NOMO-1 treated with dmso at 0.1 percent for 144 hours (cell line): ENCODE measurements around the gene ZNF302.
"Not testable (repeated sequence)": the region's sequence is repeated elsewhere in the genome, so short reads cannot be mapped to it uniquely, and the experiment has no call there.

ENCODE experiments used
- DNase-seq: peaks from one replicate; lab custom pipeline; 2025; ENCODE audit not compliant: unreplicated experiment; lab: John Stamatoyannopoulos, UW

ZNF302 gene

DNA sequence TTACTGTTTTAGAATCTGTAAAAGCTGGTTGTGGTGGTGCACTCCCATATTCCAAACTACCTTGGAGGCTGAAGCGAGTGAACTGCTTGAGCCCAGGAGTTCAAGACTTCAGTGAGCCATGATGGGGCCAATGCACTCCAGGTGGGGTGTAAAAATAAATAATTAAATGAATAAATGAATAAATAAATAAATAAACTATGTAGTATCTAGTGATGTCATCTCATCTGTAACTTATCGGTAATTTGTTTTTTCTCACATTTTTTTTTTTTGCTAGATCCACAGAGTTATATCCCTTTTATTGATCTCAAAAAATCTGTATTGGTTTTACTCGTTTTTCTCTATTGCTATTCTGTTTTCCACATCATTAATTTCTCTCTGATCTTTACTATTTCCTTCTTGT lies 5.5 kb upstream of the ZNF302 start:
- no peak for DNase-seq

- no peak for DNase-seq
These were observed 3.9 kb upstream of the ZNF302 start for GRCh38 chr19:34673590-34673989.

GRCh38 chr19:34675250-34675649 lies 2.2 kb upstream of the ZNF302 start:
- DNase-seq = no peak

DNA sequence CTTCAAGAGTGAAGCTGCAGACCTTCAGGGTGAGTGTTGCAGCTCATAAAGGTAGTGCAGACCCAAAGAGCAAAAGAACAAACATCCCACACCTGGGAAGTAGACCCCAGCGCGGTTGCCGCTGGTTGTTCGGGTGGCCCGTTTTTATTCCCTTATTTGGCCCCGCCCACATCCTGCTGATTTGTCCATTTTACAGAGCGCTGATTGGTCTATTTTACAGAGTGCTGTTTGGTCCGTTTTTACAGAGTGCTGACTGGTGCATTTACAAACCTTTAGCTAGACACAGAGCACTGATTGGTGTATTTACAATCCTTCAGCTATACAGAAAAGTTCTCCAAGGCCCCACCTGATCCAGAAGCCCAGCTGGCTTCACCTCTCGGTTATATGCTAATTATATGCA lies 1.6 kb upstream of the ZNF302 start:
- no peak for DNase-seq

GRCh38 chr19:34676697-34677385 lies 637 bp upstream of the ZNF302 start, which contains the start of gene SCGB2B2:
Gene SCGB2B2 (minus strand): TSS chr19:34677159. CDS start chr19:34594563, 82,596 bp downstream.
- peak; percentile 90 for DNase-seq

DNA sequence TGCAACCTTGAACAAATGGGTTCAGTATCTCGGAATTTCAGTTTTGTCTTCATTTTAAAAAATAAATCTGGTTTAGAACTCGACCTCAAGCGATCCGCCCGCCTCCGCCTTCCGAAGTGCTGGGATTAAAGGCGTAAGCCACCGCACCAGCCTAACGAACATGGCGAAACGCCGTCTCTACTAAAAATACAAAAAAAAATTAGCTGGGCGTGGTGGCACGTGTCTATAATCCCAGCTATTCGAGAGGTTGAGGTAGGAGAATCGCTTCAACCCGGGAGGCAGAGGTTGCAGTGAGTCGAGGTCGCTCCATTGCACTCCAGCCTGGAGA lies 571 bp downstream of the ZNF302 start:
- no peak for DNase-seq

- DNase-seq = no peak
These were observed 943 bp downstream of the ZNF302 start for GRCh38 chr19:34678421-34678820.

DNA sequence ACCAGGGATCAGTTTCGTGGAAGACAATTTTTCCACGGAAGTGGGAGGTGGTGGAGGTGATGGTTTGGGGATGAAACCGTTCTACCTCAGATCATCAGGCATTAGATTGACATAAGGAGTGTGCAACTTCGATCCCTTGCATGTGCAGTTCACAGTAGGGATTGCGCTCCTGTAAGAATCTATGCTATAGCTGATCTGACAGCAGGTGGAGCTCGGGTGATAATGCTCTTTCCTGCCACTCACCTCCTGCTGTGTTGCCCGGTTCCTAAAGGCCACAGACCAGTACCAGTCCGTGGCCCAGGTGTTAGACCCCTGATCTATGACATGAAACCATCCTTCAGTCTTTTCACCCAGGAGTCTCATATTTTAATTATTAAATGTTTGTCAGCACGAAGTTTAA lies 4.0 kb downstream of the ZNF302 start:
- no peak for DNase-seq

GRCh38 chr19:34685266-34685665 lies 7.8 kb downstream of the ZNF302 start:
- DNase-seq = not testable (repeated sequence)

DNA sequence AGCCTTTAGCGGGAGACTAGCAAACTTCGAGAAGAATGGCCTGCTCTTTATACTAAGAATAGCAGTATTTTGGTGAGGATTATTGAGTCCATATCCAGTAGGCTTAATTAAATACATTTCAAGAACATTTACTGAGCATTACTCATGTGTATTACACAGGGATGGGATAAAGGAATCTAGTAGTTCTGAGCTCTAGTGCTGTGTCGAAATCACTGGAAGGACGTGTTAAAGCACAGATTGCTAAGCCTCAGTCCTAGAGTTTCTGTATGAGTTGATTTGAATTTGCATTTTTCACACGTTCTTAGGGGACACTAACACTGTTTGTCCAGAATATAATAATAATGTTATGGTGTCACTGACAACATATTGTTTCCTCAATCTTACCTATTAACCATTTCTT lies 9.0 kb downstream of the ZNF302 start:
- no peak for DNase-seq

DNA sequence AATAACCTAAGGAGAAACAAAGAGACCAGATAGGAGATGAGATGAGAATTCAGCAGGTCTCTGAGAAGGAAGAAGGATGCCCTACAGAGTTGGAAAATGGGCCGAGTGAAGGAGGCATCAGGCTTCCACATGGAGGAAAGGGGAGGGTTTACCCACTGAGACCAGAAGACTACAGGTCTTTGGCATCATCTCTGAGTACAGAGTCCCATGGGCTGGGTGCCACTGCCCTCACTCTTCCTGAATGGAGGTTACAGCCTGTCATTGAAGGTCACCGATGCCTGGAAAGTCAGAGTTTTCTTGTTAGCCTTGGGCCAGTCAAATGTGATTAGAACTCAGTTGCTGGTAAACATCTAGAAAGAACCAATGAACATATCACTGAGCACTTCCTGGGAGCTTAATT lies 9.9 kb downstream of the ZNF302 start:
- no peak for DNase-seq

DNA sequence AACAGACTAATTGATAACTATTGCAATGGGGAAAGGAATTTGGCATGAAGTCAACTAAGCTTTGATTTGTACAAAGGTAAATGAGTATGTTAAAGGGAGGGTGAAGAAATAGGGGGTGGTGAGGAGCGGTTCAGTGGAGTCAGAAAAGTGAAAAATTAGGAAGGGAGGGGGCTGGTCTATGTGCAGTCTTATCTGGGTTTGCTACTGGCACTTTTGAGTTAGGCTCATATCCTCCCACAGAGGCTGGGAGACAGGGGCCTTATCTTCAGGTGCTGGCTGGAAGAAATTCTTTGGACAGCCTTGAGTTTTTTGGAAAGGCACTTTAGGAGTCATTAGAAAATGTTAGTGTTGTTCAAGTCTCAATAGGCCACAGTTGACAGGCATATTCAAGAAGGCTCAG lies 11.1 kb downstream of the ZNF302 start:
- no peak for DNase-seq

DNA sequence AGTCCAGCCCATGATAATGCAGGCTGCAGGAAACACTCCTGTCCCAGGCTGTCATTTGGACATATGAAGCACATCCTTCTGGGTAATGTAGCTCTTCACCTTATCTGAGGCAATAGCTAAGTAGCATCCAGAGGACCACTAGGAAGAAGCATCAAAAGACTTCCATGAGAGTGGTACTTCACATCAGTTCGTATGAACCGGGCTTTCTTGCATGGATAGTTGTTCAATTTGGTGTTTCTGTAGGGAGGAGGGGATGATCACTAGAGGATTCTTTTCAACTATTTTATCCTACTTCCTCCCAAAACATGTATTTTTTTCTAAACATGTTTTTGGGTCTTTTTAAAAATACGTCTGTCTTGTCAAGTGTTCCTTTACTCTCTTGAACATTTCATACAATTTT lies 12.9 kb downstream of the ZNF302 start:
- DNase-seq = no peak

- DNase-seq = no peak
These were observed 15.1 kb downstream of the ZNF302 start for GRCh38 chr19:34692549-34692948.

- no peak for DNase-seq
These were observed 30.2 kb downstream of the ZNF302 start for GRCh38 chr19:34707661-34708060.

DNA sequence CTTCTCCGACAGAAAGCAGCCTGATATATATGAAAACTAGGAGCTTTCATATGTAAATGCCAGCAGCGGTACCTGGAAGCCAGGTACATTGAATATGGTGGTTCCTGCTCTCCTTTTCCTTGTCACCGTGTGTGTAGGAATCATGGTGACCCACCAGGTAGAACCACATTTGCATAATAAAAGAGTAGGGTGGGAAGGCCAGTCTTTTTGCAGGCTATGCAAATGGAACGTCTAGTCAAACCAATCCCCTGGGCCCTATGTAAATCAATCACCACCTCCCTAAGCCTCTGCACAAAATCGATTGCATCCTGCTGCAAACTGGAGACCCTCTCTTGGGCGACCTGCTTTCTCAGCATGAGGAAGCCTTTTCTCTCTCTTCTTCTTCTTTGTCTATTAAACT lies 34.4 kb downstream of the ZNF302 start:
- DNase-seq = no peak

DNA sequence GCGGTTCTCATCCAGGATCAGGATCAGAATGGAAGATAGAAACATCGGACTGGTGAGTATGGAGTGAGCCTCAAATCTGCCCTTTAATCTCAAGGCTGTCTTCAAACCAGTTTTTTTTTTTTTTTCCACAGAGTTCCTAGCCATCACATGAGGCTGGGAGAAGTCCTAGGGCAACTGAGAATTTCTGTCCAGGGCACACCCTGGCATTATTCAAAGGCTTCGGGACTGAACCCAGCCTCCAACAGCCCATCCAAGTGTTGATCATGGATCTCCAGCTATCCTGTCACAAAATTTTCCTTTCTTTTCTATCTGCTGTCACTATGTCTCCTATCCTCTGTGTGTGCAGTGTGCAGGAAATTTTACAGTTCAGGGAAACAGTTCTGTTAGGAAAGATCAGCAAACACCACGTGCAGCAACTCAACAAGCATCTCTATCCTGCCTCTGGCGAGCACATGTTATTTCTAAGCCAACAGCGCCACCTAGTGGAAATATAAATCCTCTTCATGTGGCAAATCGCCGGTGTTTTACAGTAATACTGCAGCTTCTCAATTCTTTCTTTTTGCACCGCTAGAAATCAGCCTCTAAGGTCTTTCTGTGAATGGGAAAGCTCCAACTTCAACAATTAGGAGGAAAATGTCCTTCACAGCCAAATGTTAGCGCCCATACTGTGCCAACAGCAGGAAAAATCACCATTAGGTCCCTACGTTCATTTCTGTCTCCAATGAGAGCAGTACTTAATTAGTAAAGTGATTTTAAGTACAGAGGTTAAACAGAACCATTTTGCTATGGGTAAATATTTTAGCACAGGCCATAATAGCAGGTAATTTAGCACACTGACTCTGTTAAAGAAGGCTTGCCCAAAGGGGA lies 35.1 kb downstream of the ZNF302 start:
- peak; percentile 9 for DNase-seq

DNA sequence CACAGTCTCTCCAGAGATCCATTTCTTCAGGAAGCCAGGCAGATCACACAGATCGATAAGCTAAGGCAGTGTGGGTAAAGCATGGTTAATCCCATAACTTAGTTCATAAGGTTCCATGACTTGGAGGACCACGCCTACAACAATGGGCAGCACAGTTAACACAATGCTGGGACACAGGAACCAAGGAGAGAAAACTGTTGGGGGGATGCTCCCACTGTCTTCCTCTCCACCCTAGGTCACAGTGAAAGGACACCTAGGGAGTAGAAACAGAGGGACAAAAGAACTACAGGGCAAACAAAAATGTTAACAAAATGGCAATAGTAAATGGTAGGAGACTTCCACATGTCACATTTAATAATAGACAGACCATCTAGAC lies 35.8 kb downstream of the ZNF302 start:
- no peak for DNase-seq

GRCh38 chr19:34715357-34715756 lies 37.9 kb downstream of the ZNF302 start:
- no peak for DNase-seq

DNA sequence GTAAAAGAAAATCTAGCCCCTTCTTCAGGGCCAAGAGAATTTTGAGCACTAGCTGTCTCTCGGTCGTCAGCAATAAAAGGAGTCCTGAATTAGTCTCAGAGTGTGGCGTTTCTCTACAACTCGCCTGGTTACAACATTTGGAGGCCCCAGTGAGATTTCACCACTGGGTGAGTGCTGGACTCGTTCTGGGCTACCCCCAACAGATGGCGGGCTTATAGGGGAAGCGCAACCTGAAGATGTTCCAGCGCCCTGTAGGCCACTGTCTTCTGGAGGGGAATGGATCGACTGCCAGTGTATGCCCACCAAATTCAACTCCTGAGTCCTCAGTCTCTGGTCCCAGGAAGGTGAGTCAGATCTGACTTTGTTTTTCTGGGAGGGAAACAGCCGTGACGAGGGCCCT lies 44.9 kb downstream of the ZNF302 start:
- no peak for DNase-seq

- DNase-seq = no peak
These were observed 47.9 kb downstream of the ZNF302 start for GRCh38 chr19:34725400-34725799.

DNA sequence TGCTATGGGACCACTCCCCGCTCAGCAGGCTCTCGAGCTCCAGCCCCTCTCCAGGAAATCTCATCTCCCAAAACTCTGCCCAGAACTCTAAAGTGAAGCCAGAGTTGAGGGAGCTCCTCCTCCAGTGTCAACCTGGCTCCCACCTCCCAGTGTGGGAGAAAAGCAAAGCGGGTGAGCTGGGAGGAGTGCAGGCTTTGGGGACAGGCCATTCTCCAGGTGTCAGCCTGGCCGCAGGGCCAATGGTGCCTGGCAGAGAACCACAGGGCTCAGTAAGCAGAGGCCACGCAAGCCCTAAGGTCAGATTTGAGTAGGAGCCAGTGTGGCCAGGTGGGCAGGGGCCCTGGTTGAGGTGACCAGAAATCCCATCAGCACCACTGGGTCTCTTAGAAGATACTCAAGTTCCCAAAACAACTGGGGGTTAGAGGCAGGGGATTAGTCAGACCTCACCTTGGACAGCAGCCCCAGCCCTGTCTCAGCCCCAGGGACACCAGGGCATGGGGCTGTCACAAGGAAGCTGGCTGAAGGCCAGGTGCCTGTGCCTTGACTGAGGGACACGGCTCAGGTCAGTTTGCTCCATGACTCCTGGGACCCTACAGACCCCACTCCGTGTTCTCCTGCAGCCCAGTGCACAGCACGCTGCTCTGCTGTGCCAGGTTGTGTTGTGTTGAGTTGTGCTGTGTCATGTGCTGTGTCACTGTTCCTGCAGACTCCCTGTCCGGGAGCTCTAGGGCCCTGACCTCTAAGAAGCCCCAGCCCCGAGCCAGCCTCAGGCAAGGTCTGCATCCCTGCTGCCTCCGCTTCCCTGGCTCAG lies 53.7 kb downstream of the ZNF302 start:
- DNase-seq = no peak
